ENCODE data around the gene SETD1B.

DNA sequence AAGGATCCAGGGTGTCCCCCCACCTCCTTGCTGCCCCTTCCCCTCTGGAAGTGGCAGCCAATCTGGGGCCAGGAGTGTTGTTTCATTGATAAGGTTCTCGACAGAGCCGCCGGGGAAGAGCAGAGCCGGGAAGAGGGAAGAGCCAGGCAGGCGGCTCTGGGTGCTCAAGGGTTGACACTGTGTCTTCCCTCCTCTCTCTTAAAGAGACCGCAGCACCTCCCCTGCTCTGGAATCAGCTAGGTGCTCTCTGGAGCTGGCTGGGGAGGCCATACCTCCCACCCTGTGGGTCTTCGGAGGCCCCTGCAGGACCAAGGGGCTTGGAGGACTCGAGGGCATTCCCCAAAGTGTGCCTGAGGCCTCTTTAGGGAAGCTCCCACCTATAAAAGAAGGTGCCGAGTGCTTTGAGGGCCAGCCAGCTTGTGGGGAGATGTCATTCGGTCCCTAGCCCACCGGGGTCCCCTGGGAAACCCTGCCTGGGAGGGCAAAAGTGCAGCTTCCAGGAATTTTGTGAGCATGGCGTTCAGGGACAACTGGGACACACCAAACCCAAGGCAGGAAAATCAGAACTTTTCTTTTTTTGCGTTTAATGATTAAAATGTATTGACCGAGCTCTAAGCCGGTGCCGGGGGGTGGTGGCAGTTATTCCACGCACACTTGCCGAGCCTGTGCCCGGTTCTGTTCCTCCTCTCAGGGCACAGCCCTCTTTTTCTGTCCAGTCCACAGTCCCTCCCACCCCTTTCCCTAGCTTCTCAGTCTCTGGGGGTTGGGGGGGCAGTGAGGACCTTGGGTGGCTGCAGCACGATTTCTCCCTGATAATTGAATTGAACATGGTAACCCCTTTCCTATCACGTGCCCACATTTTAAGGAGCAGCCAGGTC, 3.0 kb downstream of the SETD1B start:
- TF ChIP-seq, protein P1, sequence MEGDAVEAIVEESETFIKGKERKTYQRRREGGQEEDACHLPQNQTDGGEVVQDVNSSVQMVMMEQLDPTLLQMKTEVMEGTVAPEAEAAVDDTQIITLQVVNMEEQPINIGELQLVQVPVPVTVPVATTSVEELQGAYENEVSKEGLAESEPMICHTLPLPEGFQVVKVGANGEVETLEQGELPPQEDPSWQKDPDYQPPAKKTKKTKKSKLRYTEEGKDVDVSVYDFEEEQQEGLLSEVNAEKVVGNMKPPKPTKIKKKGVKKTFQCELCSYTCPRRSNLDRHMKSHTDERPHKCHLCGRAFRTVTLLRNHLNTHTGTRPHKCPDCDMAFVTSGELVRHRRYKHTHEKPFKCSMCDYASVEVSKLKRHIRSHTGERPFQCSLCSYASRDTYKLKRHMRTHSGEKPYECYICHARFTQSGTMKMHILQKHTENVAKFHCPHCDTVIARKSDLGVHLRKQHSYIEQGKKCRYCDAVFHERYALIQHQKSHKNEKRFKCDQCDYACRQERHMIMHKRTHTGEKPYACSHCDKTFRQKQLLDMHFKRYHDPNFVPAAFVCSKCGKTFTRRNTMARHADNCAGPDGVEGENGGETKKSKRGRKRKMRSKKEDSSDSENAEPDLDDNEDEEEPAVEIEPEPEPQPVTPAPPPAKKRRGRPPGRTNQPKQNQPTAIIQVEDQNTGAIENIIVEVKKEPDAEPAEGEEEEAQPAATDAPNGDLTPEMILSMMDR (IDR thresholded peaks at IDR 0.05; ENCODE audit: low read length) = no peak
- TF ChIP-seq EZH2 (optimal IDR thresholded peaks at IDR 0.05; ENCODE audit: low read depth, low read length) = no peak
- TF ChIP-seq EZH2phosphoT487 (IDR thresholded peaks at IDR 0.05; ENCODE audit: low read length) = no peak
